Effector CD4-positive, alpha-beta T cell (primary cell): Measurements from ENCODE around the gene XPNPEP2.

Source experiments
- DNase-seq: peaks from one replicate; pipeline ENCODE4 v3.0.0-alpha.2; 2020

Gene XPNPEP2

GRCh38 chrX:129802863-129803262, 64.1 kb downstream of the XPNPEP2 start:
- no peak for DNase-seq

DNA sequence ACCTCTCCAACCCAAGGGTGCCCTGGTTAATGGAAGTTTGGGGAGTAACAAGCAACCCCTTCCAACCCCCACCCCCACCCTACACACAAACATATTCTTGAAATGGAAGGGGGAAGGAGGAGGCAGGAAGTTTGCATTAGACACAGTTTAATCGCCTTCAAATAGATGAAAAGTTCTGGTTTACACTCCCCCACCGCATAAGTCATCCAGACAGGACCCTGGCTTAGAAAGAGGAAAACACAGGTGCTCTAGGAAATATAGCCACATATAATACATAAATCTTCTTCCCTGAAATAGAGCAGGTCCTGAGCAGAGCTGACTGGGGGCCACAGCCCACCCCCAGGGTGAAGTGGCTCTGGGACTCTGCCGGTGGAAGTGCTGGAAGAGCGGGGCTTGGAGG, 66.0 kb downstream of the XPNPEP2 start:
- DNase-seq: no peak

- DNase-seq: no peak
These were observed 69.5 kb downstream of the XPNPEP2 start for GRCh38 chrX:129808158-129808828.

- DNase-seq: no peak
These were observed 70.3 kb downstream of the XPNPEP2 start for GRCh38 chrX:129808829-129809796.

DNA sequence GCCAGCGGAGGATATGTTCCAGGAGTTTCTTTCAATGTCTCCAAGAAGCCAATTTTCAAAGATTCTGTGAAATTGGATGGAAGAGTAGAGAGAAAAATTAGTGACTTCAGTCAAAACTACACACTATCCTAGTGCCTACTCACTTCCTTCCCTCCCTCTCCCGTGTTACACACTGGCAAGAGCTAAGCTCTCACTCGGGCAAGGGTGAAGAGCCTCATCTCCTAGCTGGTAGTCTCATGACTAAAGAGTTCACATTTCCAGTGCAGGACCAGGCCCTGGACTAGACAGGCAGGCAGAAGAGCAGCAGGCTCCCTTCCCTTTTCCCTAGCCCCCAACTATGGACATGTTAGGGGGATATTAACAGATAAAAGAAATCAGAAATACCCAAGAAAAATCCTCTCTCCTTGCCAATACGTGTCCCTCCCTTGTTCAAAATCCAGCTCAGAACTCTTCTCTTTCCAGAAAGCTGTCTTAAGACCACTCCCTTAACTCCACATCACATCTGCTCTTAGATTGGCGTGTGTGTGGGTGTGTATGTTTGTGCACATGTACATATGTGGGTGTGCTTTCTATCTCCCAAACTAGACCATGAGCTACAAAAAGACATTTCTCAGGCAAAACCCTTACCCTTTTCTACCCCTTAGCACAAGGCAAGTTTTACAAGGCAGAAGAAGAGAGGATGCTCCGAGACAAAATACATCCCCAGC, 75.0 kb downstream of the XPNPEP2 start:
- DNase-seq: no peak

GRCh38 chrX:129818123-129818522, 79.3 kb downstream of the XPNPEP2 start:
- no peak for DNase-seq
